HG03135 (cell line): ENCODE data around the gene APBA1.
"Not testable (repeated sequence)": the region's sequence is repeated elsewhere in the genome, so short reads cannot be mapped to it uniquely, and the experiment has no call there.

Source experiments
- ATAC-seq: cut with Tn5 transposase; IDR thresholded peaks from one replicate; pipeline ENCODE4 v1.9.1; 2021; ENCODE audit warnings: mild to moderate bottlenecking, moderate library complexity; ENCODE audit not compliant: unreplicated experiment

APBA1 gene

GRCh38 chr9:69609156-69609555 lies 63.0 kb downstream of the APBA1 start:
- no peak for ATAC-seq

- ATAC-seq = no peak
Measured at GRCh38 chr9:69606089-69606488, 66.1 kb downstream of the APBA1 start.

- ATAC-seq = no peak
Measured at GRCh38 chr9:69605406-69605805, 66.8 kb downstream of the APBA1 start.

GRCh38 chr9:69604568-69605219 lies 67.5 kb downstream of the APBA1 start:
- ATAC-seq = no peak

- ATAC-seq = no peak
Measured at GRCh38 chr9:69603656-69604055, 68.5 kb downstream of the APBA1 start.

GRCh38 chr9:69602773-69603172 lies 69.4 kb downstream of the APBA1 start:
- no peak for ATAC-seq

GRCh38 chr9:69601698-69602097 lies 70.5 kb downstream of the APBA1 start:
- no peak for ATAC-seq

- no peak for ATAC-seq
Measured at GRCh38 chr9:69600314-69601047, 71.7 kb downstream of the APBA1 start.

- no peak for ATAC-seq
Measured at GRCh38 chr9:69599232-69599971, 72.8 kb downstream of the APBA1 start.

GRCh38 chr9:69596906-69597305 lies 75.3 kb downstream of the APBA1 start:
- ATAC-seq = not testable (repeated sequence)

GRCh38 chr9:69594180-69594579 lies 78.0 kb downstream of the APBA1 start:
- no peak for ATAC-seq

- no peak for ATAC-seq
Measured at GRCh38 chr9:69593756-69594155, 78.4 kb downstream of the APBA1 start.

- no peak for ATAC-seq
Measured at GRCh38 chr9:69593301-69593700, 78.9 kb downstream of the APBA1 start.

- ATAC-seq = no peak
Measured at GRCh38 chr9:69590266-69590665, 81.9 kb downstream of the APBA1 start.

GRCh38 chr9:69589156-69589555 lies 83.0 kb downstream of the APBA1 start:
- ATAC-seq = no peak

- no peak for ATAC-seq
Measured at GRCh38 chr9:69585571-69585970, 86.6 kb downstream of the APBA1 start.

- ATAC-seq = no peak
Measured at GRCh38 chr9:69584759-69585158, 87.4 kb downstream of the APBA1 start.

GRCh38 chr9:69583645-69584234 lies 88.4 kb downstream of the APBA1 start:
- no peak for ATAC-seq

- no peak for ATAC-seq
Measured at GRCh38 chr9:69582544-69583297, 89.5 kb downstream of the APBA1 start.

- ATAC-seq = no peak
Measured at GRCh38 chr9:69582018-69582417, 90.2 kb downstream of the APBA1 start.
